GM21367 (cell line): ENCODE data around the gene SPHK1.

Experiments used
- ATAC-seq: cut with Tn5 transposase; IDR thresholded peaks from one replicate; pipeline ENCODE4 v1.9.1; 2021; ENCODE audit not compliant: unreplicated experiment

The SPHK1 gene

GRCh38 chr17:76384987-76385891, 830 bp downstream of the SPHK1 start:
- ATAC-seq, result no peak

- ATAC-seq, result no peak
Observed at GRCh38 chr17:76385892-76386786, 1.7 kb downstream of the SPHK1 start.

GRCh38 chr17:76386966-76387765, 2.8 kb downstream of the SPHK1 start:
- ATAC-seq, result no peak

GRCh38 chr17:76388966-76389888, 4.8 kb downstream of the SPHK1 start:
- no peak for ATAC-seq

- no peak for ATAC-seq
Observed at GRCh38 chr17:76390003-76390421, 5.6 kb downstream of the SPHK1 start.

- no peak for ATAC-seq
Observed at GRCh38 chr17:76391200-76391715, 6.8 kb downstream of the SPHK1 start.

GRCh38 chr17:76394166-76394565, 9.8 kb downstream of the SPHK1 start:
- ATAC-seq, result no peak

- no peak for ATAC-seq
Observed at GRCh38 chr17:76395980-76396379, 11.6 kb downstream of the SPHK1 start.

- no peak for ATAC-seq
Observed at GRCh38 chr17:76397184-76397583, 12.8 kb downstream of the SPHK1 start.

- no peak for ATAC-seq
Observed at GRCh38 chr17:76397687-76398522, 13.5 kb downstream of the SPHK1 start.

- ATAC-seq, result no peak
Observed at GRCh38 chr17:76398523-76399174, 14.2 kb downstream of the SPHK1 start.

- no peak for ATAC-seq
Observed at GRCh38 chr17:76399175-76400172, 15.1 kb downstream of the SPHK1 start.

- ATAC-seq, result no peak
Observed at GRCh38 chr17:76402711-76403110, 18.3 kb downstream of the SPHK1 start.

GRCh38 chr17:76404256-76404655, 19.8 kb downstream of the SPHK1 start:
- no peak for ATAC-seq

GRCh38 chr17:76404976-76405563, 20.7 kb downstream of the SPHK1 start:
- ATAC-seq, result no peak

- no peak for ATAC-seq
Observed at GRCh38 chr17:76405607-76405966, 21.2 kb downstream of the SPHK1 start.
